HG02870 (cell line): Measurements from ENCODE around the gene SPIN2B.
"Not testable (repeated sequence)": the region's sequence is repeated elsewhere in the genome, so short reads cannot be mapped to it uniquely, and the experiment has no call there.

ENCODE experiments used
- ATAC-seq: cut with Tn5 transposase; IDR thresholded peaks from one replicate; pipeline ENCODE4 v1.9.1; 2021; ENCODE audit warnings: mild to moderate bottlenecking, moderate library complexity; ENCODE audit not compliant: unreplicated experiment

SPIN2B gene

DNA sequence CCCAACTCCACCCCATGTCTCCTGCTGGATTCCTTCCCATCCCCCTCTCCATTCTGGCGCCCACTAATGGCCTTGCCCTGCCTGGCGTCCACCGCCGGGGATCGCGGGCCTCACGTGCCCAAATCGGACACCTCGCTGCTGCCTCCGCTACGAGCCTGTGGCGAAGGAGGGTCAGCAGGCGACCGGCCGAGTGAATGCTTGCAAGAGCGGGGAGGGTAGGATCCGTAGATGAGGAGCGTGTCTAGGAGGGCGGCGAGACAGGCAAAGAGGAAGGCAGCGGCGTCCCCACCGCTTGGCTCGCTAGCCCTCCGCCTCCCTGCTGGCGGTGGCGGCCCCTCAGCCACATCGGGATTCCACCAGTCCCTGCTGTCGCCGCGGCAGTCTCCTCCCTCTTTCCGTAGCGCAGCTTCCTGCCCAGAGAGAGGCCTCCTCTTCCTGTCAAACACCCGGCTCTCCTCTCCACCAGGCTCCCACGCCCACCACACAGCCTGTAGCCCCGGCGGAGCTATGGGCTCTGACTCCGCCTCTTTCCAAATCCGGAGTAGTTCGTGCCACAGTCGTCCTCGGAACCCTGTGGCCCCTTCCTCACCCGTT, at the start of gene SPIN2B:
Gene SPIN2B, minus strand, starts transcription at position 387 of the 594 bp plus-strand sequence.
- ATAC-seq = peak; percentile 99

DNA sequence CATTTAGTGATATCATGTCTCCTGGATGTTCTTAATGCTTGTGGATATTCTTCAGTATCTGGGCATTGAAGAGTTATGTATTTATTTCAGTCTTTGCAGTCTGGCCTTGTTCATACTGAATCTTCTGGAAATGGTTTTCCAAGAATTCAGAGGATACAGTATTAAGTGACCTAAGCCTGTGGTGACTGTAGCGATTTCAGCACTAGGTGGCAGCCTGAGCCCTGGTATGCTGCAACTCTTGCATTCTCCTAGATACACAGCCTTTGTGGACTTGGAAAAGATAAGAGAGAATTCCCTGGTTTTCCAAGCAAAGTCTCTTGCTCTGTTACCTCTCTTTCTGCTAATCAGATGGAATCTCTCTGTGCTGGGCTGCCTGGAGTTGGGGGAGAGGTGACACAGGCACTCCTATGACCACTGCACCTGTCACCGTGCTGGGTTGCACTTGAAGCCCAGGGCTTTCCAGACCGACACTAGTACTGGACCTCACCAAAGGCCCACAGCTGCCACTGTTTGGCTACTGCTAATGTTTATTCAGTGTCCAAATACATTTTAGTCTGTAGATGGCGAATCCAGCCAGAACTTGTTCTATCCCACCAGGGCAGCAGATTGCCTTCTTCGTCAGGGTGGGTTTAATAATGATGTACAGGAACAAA, 35.2 kb upstream of the SPIN2B start:
- ATAC-seq = peak; percentile 48

GRCh38 chrX:57155171-57155570, 33.8 kb upstream of the SPIN2B start:
- ATAC-seq = no peak

DNA sequence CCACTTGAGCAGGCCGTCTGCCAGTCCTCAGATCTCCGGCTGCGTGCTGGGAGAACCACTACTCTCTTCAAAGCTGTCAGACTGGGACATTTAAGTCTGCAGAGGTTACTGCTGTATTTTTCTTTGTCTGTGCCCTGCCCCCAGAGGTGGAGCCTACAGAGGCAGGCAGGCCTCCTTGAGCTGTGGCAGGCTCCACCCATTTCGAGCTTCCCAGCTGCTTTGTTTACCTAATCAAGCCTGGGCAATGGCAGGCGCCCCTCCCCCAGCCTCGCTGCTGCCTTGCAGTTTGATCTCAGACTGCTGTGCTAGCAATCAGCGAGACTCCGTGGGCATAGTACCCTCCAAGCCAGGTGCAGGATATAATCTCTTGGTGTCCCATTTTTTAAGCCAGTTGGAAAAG, 30.9 kb upstream of the SPIN2B start:
- ATAC-seq = not testable (repeated sequence)

DNA sequence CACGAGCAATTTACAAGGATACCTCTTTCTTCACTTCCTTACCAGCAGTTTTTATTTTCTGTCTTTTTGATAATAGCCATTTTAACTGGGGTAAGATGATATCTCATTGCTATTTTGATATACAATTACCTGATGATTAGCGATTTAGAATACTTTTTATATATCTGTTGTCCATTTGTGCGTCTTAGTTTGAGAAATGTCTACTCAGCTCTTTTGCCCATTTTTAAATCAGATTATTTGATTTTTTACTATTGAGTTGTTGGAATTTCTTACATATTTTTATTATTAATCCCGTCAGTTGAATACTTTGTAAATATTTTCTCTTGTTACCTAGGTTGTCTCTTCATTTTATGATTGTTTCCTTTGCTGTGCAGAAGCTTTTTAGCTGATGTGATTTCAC, 17.3 kb upstream of the SPIN2B start:
- ATAC-seq = no peak

DNA sequence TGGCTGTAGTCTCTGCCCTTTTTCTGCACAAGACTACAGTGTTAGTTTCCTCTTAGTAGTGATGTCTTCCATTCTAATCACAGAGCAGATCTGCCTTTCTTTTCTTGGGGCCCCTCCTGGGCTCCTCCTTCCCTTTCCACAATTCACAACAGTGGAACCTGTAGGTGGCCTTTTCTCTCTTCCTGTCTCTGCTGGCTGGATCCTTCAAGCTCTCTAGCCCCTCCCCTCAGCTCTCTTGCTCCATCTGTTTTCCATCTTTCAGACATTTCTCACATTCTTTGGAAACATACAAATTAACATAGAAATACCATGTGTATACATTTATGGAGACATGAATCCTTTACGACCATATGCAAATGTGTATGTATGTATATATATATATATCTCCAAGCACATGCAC, 16.2 kb upstream of the SPIN2B start:
- no peak for ATAC-seq

GRCh38 chrX:57137073-57137472, 15.7 kb upstream of the SPIN2B start, which contains the start of gene SPIN2A:
SPIN2A (minus strand) TSS chrX:57137397; CDS start chrX:57136597, 800 bp downstream.
- ATAC-seq = not testable (repeated sequence)

- not testable (repeated sequence) for ATAC-seq
Observed at GRCh38 chrX:57136589-57136988, 15.2 kb upstream of the SPIN2B start.

- no peak for ATAC-seq
Observed at GRCh38 chrX:57135287-57135686, 13.9 kb upstream of the SPIN2B start.

DNA sequence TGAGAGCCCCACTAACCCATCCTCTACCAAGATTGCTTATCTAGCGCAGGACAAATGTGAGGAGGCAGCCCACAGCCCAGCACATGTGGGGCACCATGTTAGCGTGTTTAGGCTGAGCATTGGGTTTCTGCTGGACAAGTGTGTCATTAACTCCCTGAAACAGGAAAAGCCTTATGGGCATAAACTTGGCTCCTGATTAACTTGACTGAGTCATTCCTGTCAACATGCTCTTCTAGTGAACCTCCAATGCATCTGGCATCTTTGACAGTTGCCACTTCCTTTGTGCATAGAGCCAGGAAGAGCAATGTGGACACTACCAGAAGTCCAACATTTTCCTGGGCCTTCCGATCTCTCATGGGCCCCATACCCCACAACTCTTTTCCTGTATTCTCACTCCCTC, 13.4 kb upstream of the SPIN2B start:
- no peak for ATAC-seq

GRCh38 chrX:57133706-57134105, 12.4 kb upstream of the SPIN2B start:
- no peak for ATAC-seq

- not testable (repeated sequence) for ATAC-seq
Observed at GRCh38 chrX:57133284-57133683, 11.9 kb upstream of the SPIN2B start.

DNA sequence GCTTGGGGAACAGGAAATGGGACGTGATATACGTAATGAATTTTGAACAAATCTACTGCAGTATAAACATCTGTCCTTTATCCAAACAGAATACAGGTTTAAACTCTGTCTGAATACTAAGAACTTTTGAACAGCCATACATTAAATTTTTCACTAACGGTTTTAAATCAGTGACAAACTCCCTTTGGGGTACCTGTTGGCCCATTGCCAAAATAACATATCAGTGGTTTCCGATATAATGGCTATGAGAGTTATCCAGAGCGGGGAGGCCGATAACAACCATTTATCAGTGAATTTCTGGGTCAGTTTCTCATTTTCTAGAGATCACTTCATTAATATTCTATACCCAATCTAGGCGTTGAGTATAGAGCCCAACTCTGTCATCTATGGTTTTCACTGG, 10.7 kb upstream of the SPIN2B start:
- ATAC-seq = no peak

GRCh38 chrX:57121816-57122215, 468 bp upstream of the SPIN2B start:
- no peak for ATAC-seq

DNA sequence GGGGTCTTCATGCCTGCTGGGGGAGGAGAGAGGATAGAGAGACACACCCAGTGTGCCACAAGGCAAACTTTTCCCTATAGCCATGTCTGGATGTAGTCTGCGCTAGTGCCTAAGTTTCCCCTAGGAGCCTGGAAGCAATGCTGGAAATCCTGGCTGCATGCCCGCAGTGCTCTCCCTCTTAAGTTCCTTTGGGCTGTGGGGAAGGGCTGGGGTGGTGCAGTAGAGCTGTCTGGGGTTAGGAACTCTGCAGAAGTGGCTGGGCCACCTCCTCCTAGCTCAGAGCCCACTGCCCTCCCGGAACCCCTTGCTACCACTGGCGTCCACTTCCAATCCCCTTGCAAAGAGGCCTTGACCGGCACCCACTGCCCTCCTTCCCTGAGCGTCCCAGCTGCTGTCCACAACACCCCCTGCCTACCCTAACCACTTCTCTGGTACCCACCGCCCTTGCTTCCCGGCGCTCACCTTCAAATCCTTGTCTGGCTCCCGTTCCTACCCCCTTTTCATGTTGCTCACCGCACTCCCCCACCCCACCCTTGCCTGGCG, 658 bp downstream of the SPIN2B start:
- not testable (repeated sequence) for ATAC-seq

GRCh38 chrX:57119416-57119815, 1.9 kb downstream of the SPIN2B start:
- ATAC-seq = no peak

DNA sequence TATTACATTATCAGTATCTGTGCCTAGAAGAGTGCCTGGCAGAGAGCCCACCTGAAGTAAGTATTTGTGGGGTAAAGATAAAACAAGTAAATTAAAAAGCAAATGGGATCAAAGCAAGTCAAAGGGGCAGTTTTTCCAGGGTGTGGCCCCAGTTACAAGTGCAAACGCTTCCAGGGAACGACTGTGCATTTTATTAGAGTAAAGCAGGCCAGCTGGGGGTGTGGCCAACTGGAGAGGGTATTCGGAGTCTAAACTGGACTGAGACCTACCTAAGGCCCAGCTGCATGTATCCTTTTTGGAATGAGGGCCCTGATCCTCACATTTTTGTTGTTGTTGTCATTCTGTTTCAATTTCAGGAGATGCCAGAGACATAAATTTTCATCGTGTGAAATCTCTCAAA, 3.8 kb downstream of the SPIN2B start:
- not testable (repeated sequence) for ATAC-seq

DNA sequence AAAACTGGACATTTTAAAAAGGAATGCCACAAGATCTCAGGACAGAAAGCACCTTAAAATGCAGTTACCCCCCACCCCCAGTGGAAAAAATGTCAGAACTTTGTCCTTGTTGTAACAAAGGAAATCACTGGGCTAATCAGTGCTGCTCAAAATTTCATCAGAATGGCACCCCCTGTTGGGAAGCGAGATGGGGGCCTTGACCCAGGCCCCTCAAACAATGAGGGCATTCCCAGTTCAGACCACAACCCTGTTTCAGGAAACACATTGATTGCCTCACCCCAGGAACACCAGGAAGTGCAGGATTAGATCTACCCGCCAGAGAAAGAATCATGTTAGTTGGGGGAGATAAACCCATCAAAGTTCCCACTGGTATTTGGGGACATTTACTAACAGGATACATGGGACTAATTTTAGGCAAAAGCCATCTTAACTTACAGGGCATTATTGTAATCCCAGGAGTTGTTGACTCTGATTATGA, 16.4 kb downstream of the SPIN2B start:
- ATAC-seq = no peak

DNA sequence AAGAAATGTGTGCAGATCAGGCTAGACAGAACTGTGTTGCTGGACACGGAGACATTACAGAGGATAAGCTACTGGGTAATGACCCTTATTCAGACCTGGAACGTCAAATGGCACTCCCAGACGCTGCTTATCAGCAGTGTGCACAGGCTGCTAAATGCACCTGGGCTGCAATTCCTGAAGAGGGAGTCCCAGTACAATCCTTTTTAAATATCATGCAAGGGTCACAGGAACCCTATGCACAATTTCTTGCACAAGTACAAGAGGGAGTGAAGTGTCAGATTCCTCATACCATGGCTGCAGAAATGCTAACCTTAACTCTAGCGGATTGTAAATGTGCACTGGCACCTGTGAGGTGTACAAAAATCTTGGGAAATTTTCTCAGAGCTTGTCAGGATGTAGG, 16.9 kb downstream of the SPIN2B start:
- ATAC-seq = no peak

DNA sequence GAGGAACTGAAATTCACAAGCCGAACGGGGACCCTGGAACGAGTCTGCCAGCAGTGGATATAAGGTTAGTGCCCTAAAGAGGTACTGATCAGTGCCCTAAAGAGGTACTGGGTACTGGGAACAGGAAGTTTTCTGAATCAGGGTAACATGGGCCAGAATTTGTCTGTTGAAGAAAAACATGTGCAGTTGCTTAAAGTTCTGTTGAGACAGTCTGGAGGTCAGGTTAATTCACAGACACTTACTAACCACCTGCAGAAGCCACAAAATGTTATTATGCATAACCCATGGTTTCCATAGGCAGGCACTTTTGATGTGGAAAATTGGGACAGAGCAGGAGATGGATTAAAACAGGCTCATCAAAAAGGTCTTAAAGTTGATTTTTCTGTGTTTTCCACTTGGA, 17.9 kb downstream of the SPIN2B start:
- no peak for ATAC-seq

- ATAC-seq = not testable (repeated sequence)
Observed at GRCh38 chrX:57102918-57103317, 18.4 kb downstream of the SPIN2B start.

DNA sequence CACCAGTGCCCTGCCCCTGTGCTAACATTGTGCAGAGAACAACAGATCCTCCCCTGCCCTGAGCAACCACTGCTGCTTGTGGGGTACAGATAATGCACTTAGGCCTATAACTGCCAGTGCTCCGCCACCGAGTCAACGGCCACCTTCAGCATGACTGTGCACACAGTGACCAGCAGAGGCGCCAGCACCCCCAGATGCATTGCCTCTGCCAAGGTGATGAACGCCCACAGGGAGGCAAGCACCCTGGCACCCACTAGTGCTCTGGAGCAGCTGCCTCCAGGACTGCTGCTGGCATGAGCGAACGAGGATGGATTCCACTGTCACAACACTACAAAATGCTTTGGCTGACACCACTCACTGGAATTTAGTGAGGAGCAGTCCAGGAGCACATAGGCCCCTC, 38.2 kb downstream of the SPIN2B start:
- ATAC-seq = no peak
